ENCODE results near the gene EDC3.
"Not testable (repeated sequence)": the region's sequence is repeated elsewhere in the genome, so short reads cannot be mapped to it uniquely, and the experiment has no call there.

EDC3 gene

GRCh38 chr15:74710319-74711094 lies 14.7 kb upstream of the EDC3 start:
- no peak for DNase-seq (ENCODE audit: low read depth)

- DNase-seq (ENCODE audit: low read depth) = no peak
These were observed 14.1 kb upstream of the EDC3 start for GRCh38 chr15:74709892-74710291.

DNA sequence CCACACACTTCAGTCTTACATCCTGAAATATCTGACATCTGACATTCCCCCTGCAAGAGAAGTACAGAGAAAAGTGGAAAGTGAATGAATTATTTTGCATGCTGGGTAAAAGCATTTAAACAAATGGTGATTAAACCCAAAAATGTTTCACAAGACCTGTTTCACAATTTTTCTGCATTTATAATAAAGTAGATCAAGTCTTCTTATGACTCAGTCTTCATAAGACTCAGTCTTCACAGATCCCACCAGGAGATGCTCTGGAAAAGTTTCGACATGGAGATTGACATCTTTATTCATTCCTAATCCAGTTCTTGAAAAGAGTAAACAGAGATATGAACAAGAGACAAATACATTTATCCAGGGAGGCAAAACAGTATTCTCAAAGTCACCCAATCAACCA lies 13.2 kb upstream of the EDC3 start:
- DNase-seq (ENCODE audit: low read depth) = no peak

DNA sequence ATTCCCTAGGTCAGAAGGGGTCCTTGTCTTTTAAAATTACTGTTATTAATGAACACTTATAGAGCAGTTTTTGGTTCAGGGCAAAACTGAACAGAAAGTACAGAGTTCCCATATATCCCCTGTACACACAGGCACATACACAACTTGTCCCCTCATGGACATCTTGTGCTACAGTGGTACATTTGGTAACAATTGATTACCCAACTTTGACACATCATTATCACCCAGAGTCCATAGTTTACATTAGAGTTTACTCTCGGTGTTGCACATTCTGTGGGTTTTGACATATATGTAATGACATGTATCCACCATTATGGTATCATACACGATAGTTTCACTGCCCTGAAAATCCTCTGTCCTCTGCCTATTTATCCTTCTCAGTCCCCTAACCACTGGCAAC lies 984 bp upstream of the EDC3 start:
- DNase-seq (ENCODE audit: low read depth) = no peak

DNA sequence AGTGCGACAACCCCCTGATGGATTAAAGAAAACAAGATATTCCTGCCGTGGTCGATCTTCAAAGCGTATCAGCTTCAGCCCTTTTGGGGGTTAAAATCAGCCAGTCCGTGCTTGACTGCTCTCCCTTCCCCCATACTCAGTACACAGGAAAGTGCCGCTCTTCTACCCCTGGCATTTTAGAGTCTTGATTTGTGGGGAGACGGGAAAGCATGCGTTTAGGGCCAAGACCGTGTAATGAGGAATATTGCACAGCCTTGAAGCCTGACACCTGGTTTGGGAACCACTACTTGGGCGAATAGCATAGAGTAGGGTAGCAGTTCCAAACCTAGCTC lies 540 bp upstream of the EDC3 start:
- DNase-seq (ENCODE audit: low read depth) = no peak

DNA sequence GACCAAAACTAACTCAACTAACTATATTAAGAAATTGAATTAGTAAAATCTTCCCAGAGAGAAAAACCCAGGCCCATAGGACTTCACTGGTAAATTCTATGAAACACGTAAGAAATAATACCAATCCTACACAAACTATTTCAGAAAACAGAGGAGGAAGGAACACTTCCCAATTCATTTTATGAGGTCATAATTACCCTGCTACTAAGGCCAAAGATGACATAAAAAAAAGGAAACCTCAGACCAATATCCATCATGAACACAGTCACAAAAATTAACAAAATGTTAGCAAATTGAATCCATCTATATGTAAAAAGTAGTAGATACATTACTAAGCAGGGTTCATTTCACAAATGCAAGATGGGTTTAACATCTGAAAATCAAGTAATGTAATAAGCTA lies 3.5 kb downstream of the EDC3 start:
- DNase-seq (ENCODE audit: low read depth) = no peak

DNA sequence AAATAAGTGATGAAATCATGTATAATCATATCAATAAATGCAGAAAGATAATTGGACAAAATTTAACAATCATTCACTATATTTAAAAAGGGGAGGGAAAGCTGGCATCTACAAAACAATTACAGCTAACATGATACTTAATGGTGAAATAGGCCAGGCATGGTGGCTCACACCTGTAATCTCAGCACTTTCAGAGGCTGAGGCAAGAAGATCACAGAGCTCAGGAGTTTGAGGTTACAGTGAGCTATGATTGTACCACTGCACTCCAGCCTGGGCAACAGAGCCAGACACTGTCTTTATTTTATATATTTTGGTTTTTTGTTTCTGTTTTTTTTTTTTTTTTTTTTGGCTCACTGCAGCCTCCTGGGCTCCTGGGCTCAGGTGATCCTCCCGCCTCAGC lies 12.1 kb downstream of the EDC3 start:
- no peak for DNase-seq (ENCODE audit: low read depth)

DNA sequence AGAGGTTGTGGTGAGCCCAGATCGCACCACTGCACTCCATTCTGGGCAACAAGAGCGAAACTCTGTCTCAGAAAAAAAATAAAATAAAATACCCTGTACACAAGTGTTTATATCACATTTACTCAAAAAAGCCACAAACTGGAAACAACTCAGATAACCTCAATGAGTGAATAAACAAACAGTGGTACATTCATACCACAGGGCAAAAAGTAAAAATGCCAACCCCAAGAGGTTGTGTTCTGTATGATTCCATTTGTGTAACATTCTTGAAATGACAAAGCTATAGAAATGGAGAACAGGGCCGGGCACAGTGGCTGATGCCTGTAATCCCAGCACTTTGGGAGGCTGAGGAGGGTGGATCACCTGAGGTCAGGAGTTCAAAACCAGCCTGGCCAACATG lies 12.9 kb downstream of the EDC3 start:
- no peak for DNase-seq (ENCODE audit: low read depth)

- no peak for DNase-seq (ENCODE audit: low read depth)
These were observed 15.4 kb downstream of the EDC3 start for GRCh38 chr15:74680456-74680855.

GRCh38 chr15:74676801-74677200 lies 19.0 kb downstream of the EDC3 start:
- no peak for DNase-seq (ENCODE audit: low read depth)

- no peak for DNase-seq (ENCODE audit: low read depth)
These were observed 21.7 kb downstream of the EDC3 start for GRCh38 chr15:74674161-74674560.

DNA sequence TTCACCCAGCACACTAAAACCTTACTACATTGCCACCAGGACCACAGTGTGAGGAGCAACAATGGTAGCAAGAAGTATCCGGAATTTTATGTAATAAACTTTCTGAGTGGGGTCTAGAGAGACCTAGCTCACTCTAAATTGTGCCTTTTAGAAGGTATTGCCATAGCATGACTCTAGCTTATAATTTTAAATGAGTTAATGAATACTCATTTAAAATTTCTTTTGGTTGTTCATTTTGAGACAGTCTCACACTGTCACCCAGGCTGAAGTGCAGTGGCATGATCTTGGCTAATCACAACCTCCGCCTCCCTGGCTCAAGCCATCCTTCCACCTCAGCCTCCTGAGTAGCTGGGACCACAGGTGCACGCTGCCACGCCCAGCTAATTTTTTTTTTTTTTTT lies 26.2 kb downstream of the EDC3 start:
- no peak for DNase-seq (ENCODE audit: low read depth)

DNA sequence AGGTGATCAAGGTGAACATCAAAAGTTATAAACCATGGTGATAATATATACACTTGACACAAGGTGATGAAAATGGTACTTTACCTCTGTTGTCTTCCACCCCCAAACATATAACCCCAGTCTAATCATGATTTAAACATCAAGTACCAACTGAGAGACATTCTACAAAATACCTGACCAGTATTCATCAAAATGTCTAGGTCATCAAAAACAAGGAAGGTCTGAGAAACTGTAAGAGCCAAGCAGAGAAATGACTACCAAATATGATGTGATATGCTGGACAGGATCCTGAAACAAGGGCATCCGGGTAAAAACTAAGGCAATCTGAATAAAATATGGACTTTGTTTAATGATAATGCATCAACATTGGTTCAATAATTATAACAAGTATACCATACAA lies 27.8 kb downstream of the EDC3 start:
- no peak for DNase-seq (ENCODE audit: low read depth)

DNA sequence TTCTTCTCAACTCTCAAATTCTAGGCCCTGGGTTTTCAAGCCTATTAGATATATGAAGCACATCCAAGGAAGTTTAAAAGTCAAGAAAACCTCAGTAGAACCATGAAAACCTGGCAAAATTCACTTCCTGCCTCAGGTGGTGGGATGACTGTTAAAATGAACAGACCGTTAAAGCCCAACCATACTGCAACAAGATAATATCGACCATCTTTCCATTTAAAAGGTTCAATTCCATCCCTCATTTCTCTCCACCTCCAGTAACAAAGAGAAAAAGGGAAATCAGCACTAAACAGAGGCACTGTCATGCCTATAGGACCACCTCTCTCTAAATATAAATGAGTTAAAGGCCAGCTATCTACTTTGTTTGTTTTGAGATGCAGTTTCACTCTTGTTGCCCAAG lies 31.2 kb downstream of the EDC3 start:
- DNase-seq (ENCODE audit: low read depth) = no peak

DNA sequence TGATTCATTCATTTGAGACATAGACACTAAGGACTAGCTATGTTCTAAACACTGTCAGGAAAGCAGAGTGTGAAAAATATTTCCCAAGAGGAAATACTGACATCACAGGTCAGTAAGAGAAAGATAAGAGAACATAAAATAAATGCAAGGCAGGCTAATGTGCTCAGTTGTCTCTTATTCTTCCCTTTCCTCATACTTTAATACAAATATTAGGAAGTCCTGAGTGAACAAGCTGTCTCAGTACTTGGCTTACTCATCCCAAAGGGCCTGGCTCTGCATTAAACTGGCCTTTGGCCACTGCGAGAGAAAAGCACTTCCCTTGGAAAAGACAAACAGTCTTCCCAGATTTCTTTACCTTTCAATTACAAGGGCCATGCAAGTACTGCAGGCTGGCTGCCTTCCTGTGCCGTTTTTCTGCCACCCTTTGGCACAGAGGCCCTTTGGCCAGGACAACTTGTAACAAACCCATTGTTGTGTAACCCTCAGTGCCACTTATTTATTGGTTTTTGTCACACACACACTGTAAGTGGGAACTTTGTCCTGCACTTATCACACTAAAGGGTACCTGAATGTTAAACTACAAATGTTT lies 31.7 kb downstream of the EDC3 start:
- peak; percentile 45 for DNase-seq (ENCODE audit: low read depth)

DNA sequence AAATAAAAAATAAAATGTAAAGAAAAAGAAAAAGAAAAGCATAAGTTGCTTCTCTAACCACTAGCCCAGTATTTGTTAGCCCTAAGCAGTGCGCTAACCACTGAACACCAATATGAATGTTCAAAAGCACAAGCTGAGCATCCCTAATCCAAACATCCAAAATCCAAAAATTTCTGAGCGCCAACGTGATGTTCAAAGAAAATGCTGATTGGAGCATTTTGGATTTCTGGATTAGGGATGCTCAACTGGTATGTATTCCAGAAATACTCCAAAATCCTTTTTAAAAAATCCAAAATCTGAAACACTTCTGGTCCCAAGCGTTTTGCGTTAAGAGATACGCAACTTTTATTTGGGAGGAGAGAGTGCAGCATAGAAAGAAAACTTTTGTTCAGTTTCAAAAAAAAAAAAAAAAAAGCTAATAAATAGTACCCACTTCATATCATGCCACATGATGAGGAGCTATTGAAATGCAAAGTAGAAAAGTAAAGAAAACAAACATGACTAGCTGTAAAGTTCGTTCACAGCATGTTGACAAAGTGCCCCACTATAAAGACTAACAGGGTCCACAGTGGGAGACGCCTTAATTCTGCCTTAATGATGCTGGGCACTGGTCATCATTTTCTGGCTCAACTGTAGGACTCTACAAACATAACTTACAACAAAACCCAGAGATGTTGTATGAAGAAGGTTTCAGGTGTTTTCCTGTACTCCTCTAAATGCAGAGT lies 32.4 kb downstream of the EDC3 start:
- no peak for DNase-seq (ENCODE audit: low read depth)

DNA sequence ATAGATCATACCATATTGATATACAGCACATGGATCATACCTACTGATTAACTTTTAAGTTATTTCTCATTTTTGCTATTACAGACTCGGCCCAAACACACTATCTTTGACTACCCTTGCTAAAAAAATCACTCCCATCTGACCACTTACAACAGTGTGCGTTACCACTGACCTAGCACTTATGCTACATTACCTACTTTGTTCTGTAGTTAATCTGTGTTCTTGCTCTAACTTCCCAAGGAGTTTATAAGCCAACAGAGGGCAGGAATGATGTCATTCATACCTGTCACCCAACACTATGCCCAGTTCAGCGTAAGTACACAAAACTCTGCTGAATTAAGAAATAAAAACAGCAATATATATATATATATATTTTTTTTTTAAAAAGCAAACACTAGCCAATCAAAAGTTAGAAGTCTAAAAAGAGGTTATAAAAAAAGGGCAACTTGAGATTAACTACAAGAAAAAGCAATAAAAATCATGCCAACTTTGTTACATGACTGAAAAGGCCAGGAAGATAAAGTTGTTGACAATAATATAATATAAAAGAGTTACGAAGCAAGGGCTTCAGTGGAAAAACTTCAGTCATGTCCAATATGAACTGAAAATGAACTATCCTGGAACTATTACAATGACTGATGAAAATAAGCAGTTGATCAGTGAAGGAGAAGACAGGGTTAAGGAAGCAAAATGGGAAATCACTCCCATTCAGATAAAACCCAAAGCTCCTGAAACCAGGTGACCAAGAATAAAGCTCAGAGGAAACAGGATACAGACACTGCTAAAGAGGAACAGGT lies 33.6 kb downstream of the EDC3 start:
- no peak for DNase-seq (ENCODE audit: low read depth)

GRCh38 chr15:74661280-74661679 lies 34.5 kb downstream of the EDC3 start:
- DNase-seq (ENCODE audit: low read depth) = not testable (repeated sequence)

DNA sequence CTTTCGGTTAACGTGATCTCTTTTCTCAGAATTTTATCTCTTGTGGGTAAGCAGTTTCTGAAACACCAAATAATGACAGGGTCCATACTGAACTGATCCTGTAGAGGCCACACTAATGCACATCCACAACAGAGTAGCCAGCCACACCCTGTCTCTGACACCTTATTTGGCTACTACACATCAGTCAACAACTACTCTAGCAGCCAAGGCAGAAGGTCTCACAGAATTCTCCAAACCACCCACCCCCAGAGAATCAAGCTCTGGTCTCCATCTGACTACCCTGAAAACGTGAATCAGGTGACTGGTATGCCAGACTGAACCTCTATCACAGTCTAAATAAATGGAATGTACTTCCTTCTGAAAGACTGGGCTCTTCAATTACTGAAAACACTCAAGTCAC lies 38.0 kb downstream of the EDC3 start:
- peak; percentile 64 for DNase-seq (ENCODE audit: low read depth)

GRCh38 chr15:74656935-74657535 lies 38.8 kb downstream of the EDC3 start:
- no peak for DNase-seq (ENCODE audit: low read depth)

GRCh38 chr15:74655424-74655823 lies 40.4 kb downstream of the EDC3 start:
- DNase-seq (ENCODE audit: low read depth) = no peak

DNA sequence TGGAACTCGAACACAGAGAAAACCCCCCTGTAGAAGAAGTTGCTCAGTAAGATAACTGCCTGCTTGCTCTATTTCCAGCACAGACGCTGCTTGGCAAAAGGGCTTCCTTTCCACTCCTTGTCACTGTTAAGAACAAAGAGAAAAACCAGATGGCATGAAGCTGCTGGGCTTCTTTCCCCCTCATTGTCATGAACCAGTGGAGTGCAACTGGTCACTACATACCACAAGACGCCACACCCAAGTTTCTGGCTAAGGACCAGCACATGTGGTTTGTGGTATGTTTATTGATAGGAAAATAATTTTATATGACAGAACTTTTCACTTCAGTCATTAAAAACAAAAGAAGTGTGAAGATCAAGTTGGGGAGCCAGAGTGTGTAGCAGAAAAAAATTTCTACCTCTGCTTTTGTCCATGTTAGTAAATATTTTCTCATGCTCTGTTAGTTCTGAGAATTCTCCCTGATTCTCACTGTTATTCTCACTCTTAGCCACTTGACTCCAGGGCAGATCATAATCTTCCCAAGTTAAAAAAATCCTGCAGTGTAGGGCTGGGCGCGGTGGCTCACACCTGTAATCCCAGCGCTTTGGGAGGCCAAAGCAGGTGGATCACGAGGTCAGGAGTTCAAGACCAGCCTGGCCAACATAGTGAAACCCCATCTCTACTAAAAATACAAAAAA lies 42.3 kb downstream of the EDC3 start:
- DNase-seq (ENCODE audit: low read depth) = peak; percentile 75

All from EH (cell line).